ENCODE measurements around the gene CEP250. TPM values are rescaled to one million over a fixed set of nuclear protein-coding genes. Genes with fewer than 3 reads are reported as not detected.

The CEP250 gene
- total RNA-seq, 1 experiment from 2014 or later = 13.3 TPM

DNA sequence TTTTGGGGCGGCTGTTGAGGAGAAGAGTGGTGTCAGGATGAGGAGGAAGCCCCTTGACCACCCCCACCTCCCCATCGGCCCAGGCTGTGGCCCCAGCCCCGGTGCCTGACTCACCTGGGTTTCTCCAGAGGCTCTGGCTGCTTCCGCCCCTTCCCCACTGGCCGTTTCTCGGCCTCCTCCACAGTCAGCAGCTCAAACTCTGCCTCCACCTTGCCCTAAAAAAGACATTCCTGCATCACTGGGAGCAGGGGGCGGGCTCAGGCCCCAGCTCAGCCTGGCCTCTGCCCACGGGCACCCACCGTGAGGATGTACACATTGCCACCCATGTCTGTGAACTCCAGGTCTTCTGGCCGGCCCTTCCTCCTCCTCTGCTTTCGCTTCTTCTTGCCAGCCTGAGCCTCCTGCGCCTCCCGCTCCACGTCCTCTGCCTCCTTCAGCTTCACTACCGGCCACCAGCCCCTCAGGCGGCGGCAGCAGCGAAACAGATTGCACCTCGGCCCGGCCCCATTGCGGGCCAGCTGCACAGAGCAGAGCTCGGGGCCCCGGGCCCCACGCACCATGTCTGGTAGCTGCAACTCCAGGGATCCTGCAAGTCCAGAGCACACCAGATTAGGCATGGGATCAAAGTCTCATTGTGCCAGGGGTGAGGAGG is 103.8 kb downstream of the CEP250 start:
- no peak overlapping the region for H3K4me3 ChIP-seq
- no peak for DNase-seq (ENCODE audit: low read depth in 1 of 2, low spot score in 2 of 2)

DNA sequence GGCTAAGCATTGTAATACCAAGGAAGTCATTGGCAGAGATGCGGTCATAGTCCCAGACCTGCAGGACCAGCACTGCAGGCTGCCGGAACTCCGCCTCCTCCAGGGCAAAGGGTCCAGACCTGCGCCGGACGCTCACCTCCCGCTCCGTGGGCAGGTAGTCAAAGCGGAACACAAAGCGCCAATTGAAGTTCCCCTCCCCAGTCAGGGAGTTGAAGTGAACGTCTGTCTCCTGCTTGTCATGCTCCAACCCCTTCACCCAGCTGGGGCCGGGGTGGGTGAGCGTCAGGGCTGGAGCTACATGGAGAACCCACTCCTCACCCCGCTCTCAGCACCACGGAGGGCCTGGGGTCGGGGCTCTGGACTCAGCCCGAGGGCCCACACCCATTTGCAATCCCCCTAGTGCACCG is 104.7 kb downstream of the CEP250 start:
- H3K4me1 ChIP-seq (replicated peaks) = no peaks in the 10 kb centered on the region
- no peaks in the 10 kb centered on the region for H3K9me3 ChIP-seq (replicated peaks)
- H3K36me3 ChIP-seq = peaks cover 24% of the 10 kb centered on the region
- H3K4me3 ChIP-seq = no peak overlapping the region
- no peak overlapping the region for H3K27ac ChIP-seq
- H3K27me3 ChIP-seq (replicated peaks) = no peaks in the 10 kb centered on the region
- no peak for DNase-seq (ENCODE audit: low read depth in 1 of 2, low spot score in 2 of 2)

More for the DNA sequence above, 103.8 kb downstream of the CEP250 start:
- no peaks in the 10 kb centered on the region for H3K4me1 ChIP-seq (replicated peaks)
- peaks cover 31% of the 10 kb centered on the region for H3K36me3 ChIP-seq
- no peak overlapping the region for H3K27ac ChIP-seq
- H3K9me3 ChIP-seq (replicated peaks) = no peaks in the 10 kb centered on the region
- H3K27me3 ChIP-seq (replicated peaks) = no peaks in the 10 kb centered on the region

DNA sequence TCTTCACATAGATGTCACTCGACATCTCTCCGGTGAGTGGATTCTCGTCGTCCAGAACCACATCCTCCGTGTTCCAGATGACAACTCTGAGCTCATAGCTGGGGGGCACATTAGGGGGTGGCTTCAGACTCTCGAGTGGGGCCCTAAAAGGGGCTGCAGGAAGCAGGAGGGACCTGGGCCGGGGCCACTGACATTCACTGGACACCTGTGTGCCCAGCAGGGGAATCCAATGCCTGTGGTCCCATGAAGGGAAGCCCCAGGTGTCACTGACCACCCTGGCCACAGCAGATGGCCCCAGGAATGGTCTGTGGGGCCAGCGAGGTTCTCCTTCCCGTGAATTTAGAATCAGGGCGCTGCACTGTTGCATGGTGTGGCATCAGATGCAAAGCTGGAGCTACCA is 105.1 kb downstream of the CEP250 start:
- no peak overlapping the region for H3K4me3 ChIP-seq
- peaks cover 21% of the 10 kb centered on the region for H3K36me3 ChIP-seq
- H3K4me1 ChIP-seq (replicated peaks) = no peaks in the 10 kb centered on the region
- H3K27ac ChIP-seq = no peak overlapping the region
- DNase-seq (ENCODE audit: low read depth in 1 of 2, low spot score in 2 of 2) = no peak
- H3K27me3 ChIP-seq (replicated peaks) = no peaks in the 10 kb centered on the region
- no peaks in the 10 kb centered on the region for H3K9me3 ChIP-seq (replicated peaks)

DNA sequence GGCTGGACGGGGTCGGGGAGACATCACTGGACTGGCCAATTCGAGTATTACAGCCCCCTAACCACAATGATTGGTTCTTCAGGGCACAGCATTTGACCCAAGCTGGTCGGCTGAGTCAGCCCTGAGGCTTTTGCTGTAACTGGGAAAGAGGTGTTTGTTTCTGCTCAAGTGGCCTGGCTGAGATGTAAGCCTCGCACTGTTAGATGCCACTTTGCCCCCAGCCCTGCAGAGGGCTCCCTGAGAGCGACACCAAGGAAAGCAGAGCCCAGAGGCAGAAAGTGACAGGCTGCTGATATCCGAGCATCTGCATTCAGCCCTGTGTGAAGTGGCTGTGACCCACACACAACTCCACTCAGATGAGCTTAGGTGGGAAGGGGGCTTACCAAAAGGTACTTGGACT is 105.9 kb downstream of the CEP250 start:
- H3K9me3 ChIP-seq (replicated peaks) = no peaks in the 10 kb centered on the region
- DNase-seq (ENCODE audit: low read depth in 1 of 2, low spot score in 2 of 2) = peak; percentile 21 to 68
- H3K27me3 ChIP-seq (replicated peaks) = no peaks in the 10 kb centered on the region
- no peaks in the 10 kb centered on the region for H3K4me1 ChIP-seq (replicated peaks)
- no peak overlapping the region for H3K27ac ChIP-seq
- H3K36me3 ChIP-seq = peaks cover 15% of the 10 kb centered on the region
- H3K4me3 ChIP-seq = no peak overlapping the region

DNA sequence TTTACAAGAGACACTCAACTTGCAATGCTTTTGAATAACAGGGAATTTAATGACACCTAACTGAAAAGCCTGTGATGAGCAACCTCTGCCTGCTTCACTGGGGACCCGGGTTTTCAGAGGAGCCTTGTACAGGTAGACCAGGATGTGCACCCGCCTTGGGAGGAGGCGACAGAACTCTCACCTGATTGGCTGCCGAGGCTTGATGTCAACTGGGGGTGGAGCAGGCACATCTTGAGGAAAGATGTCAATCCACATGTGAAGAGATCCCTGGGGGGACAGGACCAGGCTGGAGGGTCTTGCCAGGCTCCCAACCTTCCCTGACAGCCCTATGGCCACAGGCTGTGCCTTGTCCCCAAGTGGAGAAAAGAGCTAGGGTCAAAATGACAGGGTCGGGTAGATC is 106.3 kb downstream of the CEP250 start:
- H3K4me1 ChIP-seq (replicated peaks) = no peaks in the 10 kb centered on the region
- H3K9me3 ChIP-seq (replicated peaks) = no peaks in the 10 kb centered on the region
- DNase-seq (ENCODE audit: low read depth in 1 of 2, low spot score in 2 of 2) = no peak
- H3K36me3 ChIP-seq = peaks cover 11% of the 10 kb centered on the region
- H3K27ac ChIP-seq = no peak overlapping the region
- no peaks in the 10 kb centered on the region for H3K27me3 ChIP-seq (replicated peaks)
- H3K4me3 ChIP-seq = no peak overlapping the region

DNA sequence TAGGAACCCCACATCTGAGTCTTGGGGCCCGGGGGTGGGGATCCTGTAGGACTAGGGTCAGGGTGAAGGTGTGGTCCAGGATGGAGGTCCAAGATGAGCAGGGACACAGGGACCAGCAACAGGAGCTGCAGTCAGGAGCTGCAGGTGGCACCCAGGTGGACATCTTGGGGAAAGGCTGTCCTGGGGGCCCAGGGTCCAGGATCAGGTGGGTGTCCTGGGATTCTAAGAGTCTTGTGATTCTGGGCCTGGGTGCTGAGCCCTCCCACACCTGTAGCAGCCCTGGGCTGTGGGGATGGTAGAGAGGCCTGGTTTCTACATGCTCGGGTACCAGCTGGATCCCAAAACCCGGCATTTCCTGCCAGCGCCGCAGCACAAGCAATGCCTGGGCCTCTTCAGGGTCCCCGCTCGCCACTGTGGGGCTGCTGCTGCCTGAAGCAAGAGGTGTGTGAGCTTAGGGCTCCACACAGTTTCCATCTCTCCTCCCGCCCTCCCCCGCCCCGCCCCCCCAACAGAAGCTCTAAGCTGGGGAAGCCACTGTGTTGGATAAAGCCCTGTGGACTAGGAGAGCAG is 107.2 kb downstream of the CEP250 start:
- DNase-seq (ENCODE audit: low read depth in 1 of 2, low spot score in 2 of 2) = no peak
- H3K27ac ChIP-seq = no peak overlapping the region
- no peak overlapping the region for H3K4me3 ChIP-seq
- peaks cover 4% of the 10 kb centered on the region for H3K36me3 ChIP-seq
- H3K9me3 ChIP-seq (replicated peaks) = no peaks in the 10 kb centered on the region
- no peaks in the 10 kb centered on the region for H3K27me3 ChIP-seq (replicated peaks)
- no peaks in the 10 kb centered on the region for H3K4me1 ChIP-seq (replicated peaks)

DNA sequence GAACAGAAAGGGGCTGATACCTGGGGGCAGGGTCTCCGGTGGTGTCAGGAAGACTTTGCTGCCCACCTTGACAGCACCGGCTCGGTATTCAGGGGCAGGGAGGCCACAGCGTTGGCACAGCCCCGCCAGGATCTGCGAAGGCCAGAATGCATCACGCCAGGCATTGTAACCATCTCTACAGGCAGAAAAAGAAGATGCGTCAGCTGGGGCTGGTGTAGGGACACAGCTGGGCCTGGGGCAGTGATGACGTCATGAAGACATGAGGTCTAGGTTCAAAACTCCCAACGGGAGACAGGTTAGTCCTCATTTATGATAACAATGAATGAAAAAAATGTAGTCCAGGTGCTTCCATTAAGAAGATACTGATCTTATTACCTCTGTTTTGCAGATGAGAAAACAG is 108.4 kb downstream of the CEP250 start:
- Histone ChIP-seq H3K36me3 (no peaks in the 10 kb centered on the region), H3K9me3 (replicated peaks) (no peaks in the 10 kb centered on the region), H3K4me1 (replicated peaks) (no peaks in the 10 kb centered on the region), H3K27me3 (replicated peaks) (no peaks in the 10 kb centered on the region), H3K4me3 (no peak overlapping the region), H3K27ac (no peak overlapping the region)
- no peak for DNase-seq (ENCODE audit: low read depth in 1 of 2, low spot score in 2 of 2)

DNA sequence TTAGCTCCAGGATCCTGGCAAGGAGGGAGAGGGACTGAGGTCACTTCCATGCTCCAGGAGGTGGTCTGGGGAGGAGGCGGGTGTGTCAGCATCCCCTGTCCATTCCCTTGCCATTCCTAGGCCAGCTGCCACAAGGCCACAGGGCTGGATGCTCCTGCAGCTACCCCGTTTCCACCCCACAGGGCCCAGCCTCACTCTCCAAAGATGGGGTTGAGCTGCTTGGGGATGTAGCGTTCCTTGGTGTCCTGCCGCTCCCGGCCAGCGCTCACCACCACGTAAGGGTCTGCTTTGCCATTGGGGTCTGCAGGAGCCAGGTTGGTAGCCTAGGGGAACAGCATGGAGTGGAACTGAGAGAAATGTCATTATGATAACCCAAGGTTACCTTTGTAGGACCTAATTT is 109.5 kb downstream of the CEP250 start:
- H3K27ac ChIP-seq = no peak overlapping the region
- H3K4me1 ChIP-seq (replicated peaks) = no peaks in the 10 kb centered on the region
- H3K9me3 ChIP-seq (replicated peaks) = no peaks in the 10 kb centered on the region
- no peak for DNase-seq (ENCODE audit: low read depth in 1 of 2, low spot score in 2 of 2)
- H3K27me3 ChIP-seq (replicated peaks) = no peaks in the 10 kb centered on the region
- no peaks in the 10 kb centered on the region for H3K36me3 ChIP-seq
- no peak overlapping the region for H3K4me3 ChIP-seq

DNA sequence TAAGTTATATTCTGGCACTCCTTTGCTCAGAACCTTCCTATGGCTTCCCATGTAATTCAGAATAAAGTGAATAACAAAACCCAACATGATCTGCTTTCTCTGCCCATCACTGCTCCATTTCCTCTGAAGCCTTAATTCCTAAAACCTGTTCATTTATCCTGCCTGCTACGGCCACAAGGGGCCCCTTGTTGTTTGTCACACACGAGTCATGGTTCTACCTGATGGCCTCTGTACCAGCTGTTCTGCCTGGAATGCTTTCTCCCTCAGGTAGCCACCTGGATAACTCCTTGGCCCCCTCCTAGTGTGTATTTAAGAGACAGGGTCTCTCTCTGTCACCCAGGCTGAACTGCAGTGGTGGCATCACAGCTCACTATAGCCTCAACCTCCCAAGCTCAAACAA is 113.2 kb downstream of the CEP250 start:
- DNase-seq (ENCODE audit: low read depth in 1 of 2, low spot score in 2 of 2) = no peak

More for the DNA sequence above, 113.2 kb downstream of the CEP250 start:
- no peak overlapping the region for H3K4me3 ChIP-seq
- no peaks in the 10 kb centered on the region for H3K4me1 ChIP-seq (replicated peaks)
- H3K27ac ChIP-seq = no peak overlapping the region
- H3K9me3 ChIP-seq (replicated peaks) = no peaks in the 10 kb centered on the region
- H3K27me3 ChIP-seq (replicated peaks) = no peaks in the 10 kb centered on the region
- H3K36me3 ChIP-seq = no peaks in the 10 kb centered on the region

Other genes starting within 250 kb of the CEP250 start
- 0.50 and 0.71 TPM in 2 replicates for gene MMP24, start 228.9 kb upstream of the CEP250 start, total RNA-seq (2014; rRNA removed; shearing (Covaris generic))
- 18.5 and 19.1 TPM in 2 replicates for gene MMP24OS, start 177.5 kb upstream of the CEP250 start, total RNA-seq (2014; rRNA removed; shearing (Covaris generic))
- 118 and 155 TPM in 2 replicates for gene EIF6, start 170.8 kb upstream of the CEP250 start, total RNA-seq (2014; rRNA removed; shearing (Covaris generic))
- gene FAM83C, start 163.2 kb upstream of the CEP250 start, total RNA-seq (2014; rRNA removed; shearing (Covaris generic)) = not detected in 2 replicates
- gene UQCC1, start 43.6 kb upstream of the CEP250 start, total RNA-seq (2014; rRNA removed; shearing (Covaris generic)) = 25.6 and 26.8 TPM in 2 replicates
- gene GDF5, start 17.4 kb upstream of the CEP250 start, total RNA-seq (2014; rRNA removed; shearing (Covaris generic)) = not detected in 2 replicates
- gene C20orf173, start 74.1 kb downstream of the CEP250 start, total RNA-seq (2014; rRNA removed; shearing (Covaris generic)) = not detected in 2 replicates
- gene ERGIC3, start 86.5 kb downstream of the CEP250 start, total RNA-seq (2014; rRNA removed; shearing (Covaris generic)) = 273 and 290 TPM in 2 replicates
- gene SPAG4, start 160.2 kb downstream of the CEP250 start, total RNA-seq (2014; rRNA removed; shearing (Covaris generic)) = 0.87 TPM in 1 of 2 replicates, not detected in the other
- gene CPNE1, start 209.3 kb downstream of the CEP250 start, total RNA-seq (2014; rRNA removed; shearing (Covaris generic)) = 122 and 162 TPM in 2 replicates
- 59.2 and 64.1 TPM in 2 replicates for gene RBM12, start 209.3 kb downstream of the CEP250 start, total RNA-seq (2014; rRNA removed; shearing (Covaris generic))
- gene NFS1, start 243.8 kb downstream of the CEP250 start, total RNA-seq (2014; rRNA removed; shearing (Covaris generic)) = 13.3 and 24.7 TPM in 2 replicates
- gene ROMO1, start 243.8 kb downstream of the CEP250 start, total RNA-seq (2014; rRNA removed; shearing (Covaris generic)) = 288 and 554 TPM in 2 replicates

Data from SJSA1 (cell line).